ENCODE results near the gene SEMA3C.

- TF ChIP-seq POLR2A (IDR thresholded peaks at IDR 0.05; ENCODE audit: low read depth, low read length) = no peak
- TF ChIP-seq CTCF (IDR thresholded peaks at IDR 0.05; ENCODE audit: extremely low read depth in 1 of 2, insufficient read depth in 1 of 2, low read depth in 1 of 2, low read length in 2 of 2) = no peak
- no peak for TF ChIP-seq MAX (IDR thresholded peaks at IDR 0.05; ENCODE audit: insufficient read depth, insufficient read length)
- TF ChIP-seq MYC (IDR thresholded peaks at IDR 0.05; ENCODE audit: low read depth, low read length) = no peak
- TF ChIP-seq GATA2 (IDR thresholded peaks at IDR 0.05; ENCODE audit: insufficient read depth, insufficient read length, low read depth, low read length) = no peak
- TF ChIP-seq POLR2AphosphoS5 (IDR thresholded peaks at IDR 0.05; ENCODE audit: insufficient read depth, low read depth, low read length) = no peak
Measured at GRCh38 chr7:80726666-80727065, 192.2 kb downstream of the SEMA3C start.
